T47D (cell line): ENCODE results near the gene INIP.

ENCODE experiments used
- DNase-seq, 2 experiments: peaks; one replicate each; pipeline versions ENCODE4 v3.0.0 to v3.0.0-alpha.2; 2011 to 2012; ENCODE audit warnings: low read depth in 1 of 2, low spot score in 1 of 2
- JUND ChIP-seq: IDR thresholded peaks from 2 replicates; pipeline ENCODE4 v1.6.1; 2012; ENCODE audit warnings: low read depth
- in situ Hi-C: cut with HindIII; loops from 2 replicates; pipeline ENCODE4 v1.10.0; 2016; ENCODE audit warnings: low sequenced_read_pairs, low pct_unique_long_range_greater_than_20kb

Gene INIP

DNA sequence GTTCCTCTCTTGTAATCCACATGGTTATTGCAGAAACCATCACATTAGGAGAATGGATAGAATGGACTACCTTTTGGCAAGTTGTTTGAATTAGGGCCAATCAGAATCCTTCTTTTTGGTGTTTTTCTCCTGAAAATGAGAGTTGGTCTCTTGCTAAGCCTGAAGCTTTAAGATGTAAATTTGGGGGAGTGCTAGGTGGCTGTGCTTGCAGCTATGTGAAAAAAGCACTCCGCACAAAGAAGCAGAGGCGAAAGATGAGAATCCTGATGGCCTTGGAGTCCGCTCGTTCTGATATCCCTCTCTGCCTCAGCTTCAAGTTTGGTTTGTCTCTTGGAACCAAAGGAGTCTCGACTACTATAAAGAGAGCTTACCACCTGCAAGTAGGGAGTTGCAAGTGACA, 63.6 kb downstream of the INIP start:
- DNase-seq, result no peak
- in situ Hi-C loops, result no loop called here
- no peak for TF ChIP-seq JUND

DNA sequence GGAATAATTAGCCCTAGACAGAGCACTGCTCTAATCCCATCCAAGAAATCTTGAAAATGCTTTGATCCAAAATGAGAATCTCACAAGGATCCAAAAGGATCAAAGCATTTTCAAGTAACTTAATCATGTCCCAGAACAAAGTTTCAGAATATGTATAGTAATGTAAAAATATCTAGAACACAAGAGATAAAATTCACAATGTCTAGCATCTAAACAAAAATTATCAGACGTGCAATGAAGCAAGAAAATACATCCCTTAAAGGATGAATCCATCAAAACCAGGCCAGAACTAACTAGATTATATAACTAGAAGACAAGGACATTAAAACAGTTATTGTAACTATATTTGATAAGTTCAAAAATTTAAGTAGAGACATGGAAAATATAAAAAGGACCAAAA, 69.3 kb downstream of the INIP start:
- no peak for TF ChIP-seq JUND
- in situ Hi-C loops, result no loop called here
- DNase-seq, result no peak

DNA sequence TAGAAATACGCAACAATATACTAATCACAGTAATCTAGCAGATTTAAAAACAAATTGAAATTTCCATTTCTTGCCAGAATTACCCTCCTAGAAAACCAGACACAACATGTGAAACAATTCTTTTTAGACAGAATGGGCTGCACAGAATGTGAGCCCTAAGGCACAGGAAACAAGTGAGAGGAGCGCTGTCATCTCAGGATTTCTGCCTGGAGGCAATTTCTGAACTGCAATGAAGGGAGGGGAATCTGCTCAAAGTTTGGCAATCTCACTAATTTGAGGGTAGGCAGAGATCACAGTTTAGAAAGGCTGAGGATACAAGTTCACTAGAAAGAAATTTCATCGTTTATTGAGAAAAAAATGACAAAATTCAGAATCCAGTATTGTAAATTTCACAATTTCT, 70.3 kb downstream of the INIP start:
- TF ChIP-seq JUND, result no peak
- no peak for DNase-seq
- in situ Hi-C loops, result no loop called here

DNA sequence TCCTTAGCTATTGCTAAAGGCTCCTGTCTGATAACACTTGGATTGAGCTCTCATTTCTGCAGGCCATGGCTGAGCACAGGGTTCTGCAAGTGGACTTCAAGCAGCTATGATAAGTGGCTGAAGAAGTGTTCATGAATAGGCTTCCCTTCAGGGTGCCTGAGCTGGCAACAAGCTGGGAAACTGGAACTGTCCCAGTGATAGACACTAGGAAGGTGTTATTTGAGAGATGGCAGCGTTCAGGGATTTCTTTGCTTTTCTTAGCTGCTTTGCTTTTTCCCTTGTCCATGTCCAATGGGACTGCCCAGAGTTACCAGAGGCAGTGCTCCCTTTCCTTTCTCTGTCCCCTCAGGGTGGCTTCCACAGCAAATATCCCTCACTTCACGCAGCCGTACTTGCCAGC, 75.8 kb downstream of the INIP start:
- TF ChIP-seq JUND, result no peak
- in situ Hi-C loops, result no loop called here
- no peak for DNase-seq

DNA sequence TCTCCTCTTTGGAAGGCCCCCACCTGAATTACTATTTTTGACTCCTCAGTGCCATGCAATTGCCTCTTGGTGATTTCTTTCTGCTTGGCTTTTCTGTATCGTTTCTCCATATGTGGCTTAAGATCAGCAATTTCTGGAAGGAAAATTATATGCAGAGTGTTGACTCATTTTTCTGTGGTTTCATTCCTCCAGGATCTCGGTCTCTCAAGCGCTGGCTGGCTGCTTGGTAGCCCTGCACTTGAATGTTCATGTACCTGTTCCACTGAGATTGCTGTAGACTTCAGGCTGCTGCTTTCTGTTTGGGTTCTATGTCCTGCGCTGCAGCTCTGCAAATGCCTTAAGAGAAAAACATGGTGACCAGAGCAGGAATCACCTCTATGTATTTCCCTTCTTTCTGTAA, 77.6 kb downstream of the INIP start:
- DNase-seq, result no peak
- in situ Hi-C loops, result no loop called here
- no peak for TF ChIP-seq JUND
